Panc1 (cell line): ENCODE data around the gene STK17B. TPM values are rescaled to one million over a fixed set of nuclear protein-coding genes. Genes with fewer than 3 reads are reported as not detected.

Experiments used
- ATAC-seq: fragments of 200-7000 bp; cut with Tn5 transposase; 2 replicates; pipeline ENCODE4 v1.9.1; 2020; ENCODE audit warnings: mild to moderate bottlenecking, moderate library complexity
- BruUV-seq: library from RNA; stranded (reverse); fragments of 400-500 nt; replicated peaks from 2 replicates; lab custom pipeline; 2021; lab: Mats Ljungman, UMichigan
- CTCF ChIA-PET: fragments of 300-600 bp; sonication (Branson Sonifier 250); formaldehyde crosslinking; loops from one replicate; lab custom pipeline; 2022; ENCODE audit warnings: antibody characterized with exemption; lab: Charles Lee
- POLR2A ChIA-PET: fragments of 300-600 bp; sonication (Branson Sonifier 250); formaldehyde crosslinking; loops from one replicate; lab custom pipeline; 2022; ENCODE audit warnings: antibody characterized with exemption; lab: Charles Lee
- DNase-seq: peaks from one replicate; pipeline ENCODE4 v3.0.0-alpha.2; 2010; ENCODE audit warnings: low read depth, low spot score
- H3K27ac ChIP-seq: 2 replicates; pipeline ENCODE4 v1.5.1; 2011; ENCODE audit warnings: mild to moderate bottlenecking, low read length, inconsistent platforms
- H3K27me3 ChIP-seq: fragments of 200-500 bp; sonication (Bioruptor generic); 2 replicates; pipeline ENCODE4 v1.6.0; 2014; ENCODE audit warnings: low read length, inconsistent platforms; ENCODE audit not compliant: control insufficient read depth, insufficient read depth
- H3K36me3 ChIP-seq: fragments of 200-500 bp; sonication (Bioruptor generic); 2 replicates; pipeline ENCODE4 v1.5.1; 2014; ENCODE audit warnings: inconsistent platforms, mild to moderate bottlenecking, low read length, moderate library complexity; ENCODE audit not compliant: control insufficient read depth, insufficient read depth
- H3K4me1 ChIP-seq: 2 replicates; pipeline ENCODE4 v1.5.1; 2011; ENCODE audit warnings: inconsistent platforms, mild to moderate bottlenecking, low read length, moderate library complexity; ENCODE audit not compliant: control insufficient read depth, insufficient read depth
- H3K4me3 ChIP-seq, 2 experiments: 2 replicates each; pipeline ENCODE4 v1.5.1; 2011 to 2012; ENCODE audit warnings: low read depth in 2 of 2, low read length in 2 of 2, mild to moderate bottlenecking in 2 of 2, inconsistent platforms in 1 of 2, moderate library complexity in 1 of 2
- H3K9me3 ChIP-seq: fragments of 200-500 bp; sonication (Bioruptor generic); 2 replicates; pipeline ENCODE4 v1.5.1; 2014; ENCODE audit warnings: low read depth, mild to moderate bottlenecking, inconsistent platforms, low read length, moderate library complexity; ENCODE audit not compliant: control insufficient read depth, insufficient read depth
- CTCF ChIP-seq: fragments of 450-650 bp; IDR thresholded peaks from 2 replicates; pipeline ENCODE4 v1.5.1; 2017; ENCODE audit warnings: mild to moderate bottlenecking
- POLR2AphosphoS5 ChIP-seq: IDR thresholded peaks from 2 replicates; pipeline ENCODE4 v1.6.1; 2012; ENCODE audit warnings: mild to moderate bottlenecking, low read depth, low read length, moderate library complexity
- REST ChIP-seq, 2 experiments: IDR thresholded peaks; 2 replicates each; pipeline ENCODE4 v1.6.1; 2011 to 2012; ENCODE audit warnings: low read depth in 2 of 2, control low read depth in 1 of 2, low read length in 1 of 2, mild to moderate bottlenecking in 1 of 2, moderate library complexity in 1 of 2; ENCODE audit not compliant: insufficient read depth in 1 of 2
- SIN3A ChIP-seq: IDR thresholded peaks from 2 replicates; pipeline ENCODE4 v1.6.1; 2012; ENCODE audit warnings: low read depth, mild to moderate bottlenecking, low read length, moderate library complexity, borderline replicate concordance; ENCODE audit not compliant: insufficient read depth
- TCF7L2 ChIP-seq: IDR thresholded peaks from 2 replicates; pipeline ENCODE4 v1.6.1; 2011; ENCODE audit warnings: mild to moderate bottlenecking, low read depth, low read length, inconsistent platforms
- in situ Hi-C: cut with HindIII; loops from 2 replicates; pipeline ENCODE4 v1.10.0; 2016; ENCODE audit warnings: low sequenced_read_pairs, low pct_unique_long_range_greater_than_20kb
- intact Hi-C: fragments of 100-400 bp; cut with micrococcal nuclease; formaldehyde crosslinking; loops from one replicate; pipeline ENCODE4 v1.10.0; 2022; ENCODE audit not compliant: unreplicated experiment
- total RNA-seq: library from RNA; stranded (reverse); gene quantifications from one replicate; pipeline ENCODE4 v1.2.1, GENCODE V29; 2021; ENCODE audit not compliant: unreplicated experiment

Gene STK17B
- total RNA-seq, 1 experiment from 2014 or later, result 19.3 TPM

GRCh38 chr2:196208915-196209314 is 37.5 kb upstream of the STK17B start:
- DNase-seq (no peak), ATAC-seq (no peak)
- in situ Hi-C loops (no loop called here), intact Hi-C loops (no loop called here)
- ChIA-PET CTCF (no interaction called here), POLR2A (no interaction called here)
- Histone ChIP-seq H3K9me3 (no peaks in the 10 kb centered on the region), H3K4me1 (no peaks in the 10 kb centered on the region), H3K36me3 (no peaks in the 10 kb centered on the region), H3K4me3 (no peak overlapping the region), H3K27ac (no peak overlapping the region), H3K27me3 (no peaks in the 10 kb centered on the region)
- no peak for TF ChIP-seq REST (IDR thresholded peaks at IDR 0.05; ENCODE audit: insufficient read depth in 1 of 2, low read depth in 2 of 2, low read length in 1 of 2)
- TF ChIP-seq POLR2AphosphoS5, result no peak
- no peak for TF ChIP-seq CTCF
- no peak for TF ChIP-seq SIN3A
- no peak for TF ChIP-seq TCF7L2
- no TSS peak for BruUV-seq

GRCh38 chr2:196206804-196207203 is 35.4 kb upstream of the STK17B start:
- no peaks in the 10 kb centered on the region for H3K36me3 ChIP-seq
- intact Hi-C loops (no loop called here), in situ Hi-C loops (no loop called here)
- no peak for TF ChIP-seq REST (IDR thresholded peaks at IDR 0.05; ENCODE audit: insufficient read depth in 1 of 2, low read depth in 2 of 2, low read length in 1 of 2)
- no peak for TF ChIP-seq POLR2AphosphoS5
- no peak for TF ChIP-seq SIN3A
- TF ChIP-seq CTCF, result no peak
- TF ChIP-seq TCF7L2, result no peak
- no TSS peak for BruUV-seq
- DNase-seq (no peak), ATAC-seq (no peak)
- H3K4me1 ChIP-seq, result no peaks in the 10 kb centered on the region
- ChIA-PET CTCF (no interaction called here), POLR2A (no interaction called here)
- H3K27ac ChIP-seq, result no peak overlapping the region
- H3K27me3 ChIP-seq, result no peaks in the 10 kb centered on the region
- H3K9me3 ChIP-seq, result no peaks in the 10 kb centered on the region
- no peak overlapping the region for H3K4me3 ChIP-seq
